ENCODE data around the gene DIPK2A.

- TF ChIP-seq, protein P1, sequence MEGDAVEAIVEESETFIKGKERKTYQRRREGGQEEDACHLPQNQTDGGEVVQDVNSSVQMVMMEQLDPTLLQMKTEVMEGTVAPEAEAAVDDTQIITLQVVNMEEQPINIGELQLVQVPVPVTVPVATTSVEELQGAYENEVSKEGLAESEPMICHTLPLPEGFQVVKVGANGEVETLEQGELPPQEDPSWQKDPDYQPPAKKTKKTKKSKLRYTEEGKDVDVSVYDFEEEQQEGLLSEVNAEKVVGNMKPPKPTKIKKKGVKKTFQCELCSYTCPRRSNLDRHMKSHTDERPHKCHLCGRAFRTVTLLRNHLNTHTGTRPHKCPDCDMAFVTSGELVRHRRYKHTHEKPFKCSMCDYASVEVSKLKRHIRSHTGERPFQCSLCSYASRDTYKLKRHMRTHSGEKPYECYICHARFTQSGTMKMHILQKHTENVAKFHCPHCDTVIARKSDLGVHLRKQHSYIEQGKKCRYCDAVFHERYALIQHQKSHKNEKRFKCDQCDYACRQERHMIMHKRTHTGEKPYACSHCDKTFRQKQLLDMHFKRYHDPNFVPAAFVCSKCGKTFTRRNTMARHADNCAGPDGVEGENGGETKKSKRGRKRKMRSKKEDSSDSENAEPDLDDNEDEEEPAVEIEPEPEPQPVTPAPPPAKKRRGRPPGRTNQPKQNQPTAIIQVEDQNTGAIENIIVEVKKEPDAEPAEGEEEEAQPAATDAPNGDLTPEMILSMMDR (IDR thresholded peaks at IDR 0.05): no peak
- TF ChIP-seq POLR2AphosphoS5 (IDR thresholded peaks at IDR 0.05): no peak
- no peak for TF ChIP-seq POLR2A (IDR thresholded peaks at IDR 0.05)
- no peak for TF ChIP-seq EP300 (IDR thresholded peaks at IDR 0.05)
Observed at GRCh38 chr3:143950810-143951209, 20.8 kb upstream of the DIPK2A start.

Measured in stomach (tissue), 4 donors.